ENCODE results near the gene PKM.

Gene PKM

DNA sequence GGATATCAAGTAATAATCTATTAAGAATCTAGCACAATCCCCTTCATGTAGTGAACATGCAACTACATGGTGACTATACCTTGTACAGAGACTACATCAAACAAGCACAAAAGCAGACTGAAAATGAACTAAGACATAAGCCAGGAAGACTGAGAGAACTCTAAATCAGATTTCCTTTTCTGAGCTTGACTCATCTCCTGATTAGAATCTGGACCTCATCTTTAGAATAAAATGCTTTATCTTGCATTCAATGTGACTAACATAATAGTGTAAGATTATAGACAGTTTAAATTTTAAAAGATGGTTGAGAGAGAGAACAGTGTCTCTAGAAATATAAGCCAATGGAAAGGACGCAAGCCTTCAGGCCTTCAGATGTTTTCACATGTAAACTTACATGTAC, 17.5 kb upstream of the PKM start:
- no peaks in the 10 kb centered on the region for H3K4me1 ChIP-seq (ENCODE audit: low read depth, poor library complexity, severe bottlenecking)
- TF ChIP-seq, protein P1, sequence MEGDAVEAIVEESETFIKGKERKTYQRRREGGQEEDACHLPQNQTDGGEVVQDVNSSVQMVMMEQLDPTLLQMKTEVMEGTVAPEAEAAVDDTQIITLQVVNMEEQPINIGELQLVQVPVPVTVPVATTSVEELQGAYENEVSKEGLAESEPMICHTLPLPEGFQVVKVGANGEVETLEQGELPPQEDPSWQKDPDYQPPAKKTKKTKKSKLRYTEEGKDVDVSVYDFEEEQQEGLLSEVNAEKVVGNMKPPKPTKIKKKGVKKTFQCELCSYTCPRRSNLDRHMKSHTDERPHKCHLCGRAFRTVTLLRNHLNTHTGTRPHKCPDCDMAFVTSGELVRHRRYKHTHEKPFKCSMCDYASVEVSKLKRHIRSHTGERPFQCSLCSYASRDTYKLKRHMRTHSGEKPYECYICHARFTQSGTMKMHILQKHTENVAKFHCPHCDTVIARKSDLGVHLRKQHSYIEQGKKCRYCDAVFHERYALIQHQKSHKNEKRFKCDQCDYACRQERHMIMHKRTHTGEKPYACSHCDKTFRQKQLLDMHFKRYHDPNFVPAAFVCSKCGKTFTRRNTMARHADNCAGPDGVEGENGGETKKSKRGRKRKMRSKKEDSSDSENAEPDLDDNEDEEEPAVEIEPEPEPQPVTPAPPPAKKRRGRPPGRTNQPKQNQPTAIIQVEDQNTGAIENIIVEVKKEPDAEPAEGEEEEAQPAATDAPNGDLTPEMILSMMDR (conservative IDR thresholded peaks at IDR 0.05; ENCODE audit: low read depth, low read length): no peak
- H3K4me2 ChIP-seq: no peak overlapping the region
- H4K20me1 ChIP-seq (ENCODE audit: insufficient read depth): no peaks in the 10 kb centered on the region
- H3K27ac ChIP-seq: no peak overlapping the region
- no peaks in the 10 kb centered on the region for H3K79me2 ChIP-seq (ENCODE audit: insufficient read depth, low read depth)
- no peak overlapping the region for H3K9ac ChIP-seq
- no peak overlapping the region for H2AFZ ChIP-seq (ENCODE audit: low read depth)
- H3K36me3 ChIP-seq (ENCODE audit: insufficient read depth): no peaks in the 10 kb centered on the region
- H3K4me3 ChIP-seq (IDR thresholded peaks at IDR 0.05; ENCODE audit: insufficient read depth, low read depth, low read length): no peak overlapping the region
- no peaks in the 10 kb centered on the region for H3K27me3 ChIP-seq (ENCODE audit: insufficient read depth, low read depth)

DNA sequence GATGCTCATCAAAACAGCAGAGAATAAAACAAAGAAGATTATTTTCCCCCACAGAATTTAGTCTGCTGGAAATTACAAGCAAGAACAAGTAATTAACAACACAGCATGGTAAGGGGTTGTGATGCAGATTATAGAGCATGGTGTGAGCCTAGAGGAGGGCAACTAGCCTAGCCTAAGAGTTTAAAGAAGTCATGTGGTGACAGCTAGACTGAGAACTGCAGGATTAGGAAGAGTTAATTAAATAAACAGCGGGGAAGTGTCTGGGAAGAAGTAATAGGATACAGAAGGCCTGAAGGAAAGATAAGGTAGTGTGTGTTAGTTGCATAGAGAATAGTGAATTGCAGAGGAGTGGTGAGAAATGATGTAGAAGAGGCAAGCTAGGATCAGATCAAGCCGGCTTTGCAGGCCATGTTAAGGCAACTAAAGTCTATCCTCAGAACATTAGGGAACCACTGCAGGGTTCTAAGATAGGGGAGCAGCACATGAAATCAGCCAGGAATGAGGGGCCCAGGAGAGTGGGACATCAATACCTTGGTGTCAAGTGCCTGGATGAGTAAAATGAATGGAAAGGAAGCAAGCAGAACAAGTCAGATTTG, 11.9 kb upstream of the PKM start:
- no peaks in the 10 kb centered on the region for H3K79me2 ChIP-seq (ENCODE audit: insufficient read depth, low read depth)
- H3K4me1 ChIP-seq (ENCODE audit: low read depth, poor library complexity, severe bottlenecking): peaks cover 8% of the 10 kb centered on the region
- H2AFZ ChIP-seq (ENCODE audit: low read depth): no peak overlapping the region
- no peaks in the 10 kb centered on the region for H3K27me3 ChIP-seq (ENCODE audit: insufficient read depth, low read depth)
- no peak overlapping the region for H3K4me2 ChIP-seq
- TF ChIP-seq, protein P1 (conservative IDR thresholded peaks at IDR 0.05; ENCODE audit: low read depth, low read length): no peak
- H4K20me1 ChIP-seq (ENCODE audit: insufficient read depth): no peaks in the 10 kb centered on the region
- H3K4me3 ChIP-seq (IDR thresholded peaks at IDR 0.05; ENCODE audit: insufficient read depth, low read depth, low read length): no peak overlapping the region
- H3K36me3 ChIP-seq (ENCODE audit: insufficient read depth): no peaks in the 10 kb centered on the region
- no peak overlapping the region for H3K27ac ChIP-seq
- H3K9ac ChIP-seq: no peak overlapping the region

DNA sequence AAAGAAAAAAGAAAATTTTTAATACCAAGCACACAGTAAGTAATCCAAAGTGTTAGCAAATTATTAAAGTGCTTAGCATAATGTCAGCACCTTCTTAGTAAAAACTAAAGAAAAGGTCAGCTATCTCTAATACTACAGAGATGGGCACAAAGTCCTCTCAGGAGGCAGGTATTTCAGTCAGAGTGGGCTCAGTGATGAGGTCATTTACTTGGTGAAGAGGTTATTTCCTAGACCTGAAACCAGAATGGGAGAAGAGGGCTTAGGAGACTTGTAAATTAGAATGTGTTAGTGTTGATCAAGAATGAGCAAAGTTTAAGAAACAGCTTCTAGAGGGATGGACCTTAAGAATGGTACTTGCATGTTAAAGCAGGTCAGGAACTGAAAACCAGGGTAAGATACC, 8.7 kb upstream of the PKM start:
- Histone ChIP-seq H2AFZ (ENCODE audit: low read depth) (no peak overlapping the region), H3K9ac (no peak overlapping the region), H3K4me2 (no peak overlapping the region), H3K27ac (no peak overlapping the region), H3K4me3 (IDR thresholded peaks at IDR 0.05; ENCODE audit: insufficient read depth, low read depth, low read length) (no peak overlapping the region), H3K27me3 (ENCODE audit: insufficient read depth, low read depth) (no peaks in the 10 kb centered on the region), H4K20me1 (ENCODE audit: insufficient read depth) (no peaks in the 10 kb centered on the region), H3K4me1 (ENCODE audit: low read depth, poor library complexity, severe bottlenecking) (peaks cover 25% of the 10 kb centered on the region), H3K79me2 (ENCODE audit: insufficient read depth, low read depth) (no peaks in the 10 kb centered on the region), H3K36me3 (ENCODE audit: insufficient read depth) (no peaks in the 10 kb centered on the region)
- TF ChIP-seq, protein P1 (conservative IDR thresholded peaks at IDR 0.05; ENCODE audit: low read depth, low read length): no peak

DNA sequence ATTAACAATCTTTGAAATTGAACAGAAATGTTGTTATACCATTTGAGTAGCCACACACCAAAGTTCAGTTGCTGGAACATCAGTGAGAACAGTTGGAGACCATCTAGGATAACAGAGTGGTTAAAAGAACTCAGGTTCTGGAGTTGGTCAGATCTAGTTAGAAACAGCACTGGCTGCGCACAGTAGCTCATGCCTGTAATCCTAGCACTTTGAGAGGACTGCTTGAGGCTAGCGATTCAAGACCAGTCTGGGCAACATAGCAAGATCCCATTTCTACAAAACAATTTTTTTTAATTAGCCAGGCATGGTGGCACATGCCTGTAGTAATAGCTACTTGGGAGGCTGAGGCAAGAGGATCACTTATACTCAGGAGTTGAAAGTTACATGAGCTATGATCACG, 7.6 kb upstream of the PKM start:
- no peaks in the 10 kb centered on the region for H3K27me3 ChIP-seq (ENCODE audit: insufficient read depth, low read depth)
- H3K4me1 ChIP-seq (ENCODE audit: low read depth, poor library complexity, severe bottlenecking): peaks cover 25% of the 10 kb centered on the region
- H3K27ac ChIP-seq: peak overlapping the region; percentile 81; the same call in 1 of the 2 replicates
- no peak overlapping the region for H2AFZ ChIP-seq (ENCODE audit: low read depth)
- H4K20me1 ChIP-seq (ENCODE audit: insufficient read depth): no peaks in the 10 kb centered on the region
- H3K79me2 ChIP-seq (ENCODE audit: insufficient read depth, low read depth): no peaks in the 10 kb centered on the region
- TF ChIP-seq, protein P1 (conservative IDR thresholded peaks at IDR 0.05; ENCODE audit: low read depth, low read length): no peak
- H3K4me2 ChIP-seq: peak overlapping the region; percentile 92; the same call in 1 of the 2 replicates
- H3K36me3 ChIP-seq (ENCODE audit: insufficient read depth): no peaks in the 10 kb centered on the region
- no peak overlapping the region for H3K9ac ChIP-seq
- H3K4me3 ChIP-seq (IDR thresholded peaks at IDR 0.05; ENCODE audit: insufficient read depth, low read depth, low read length): no peak overlapping the region

All from KMS-11 (cell line).